HG02588 (cell line): ENCODE results near the gene ZMYND8.

Experiments used
- ATAC-seq: cut with Tn5 transposase; IDR thresholded peaks from one replicate; pipeline ENCODE4 v1.9.1; 2021; ENCODE audit warnings: mild to moderate bottlenecking, moderate library complexity; ENCODE audit not compliant: unreplicated experiment

Gene ZMYND8

DNA sequence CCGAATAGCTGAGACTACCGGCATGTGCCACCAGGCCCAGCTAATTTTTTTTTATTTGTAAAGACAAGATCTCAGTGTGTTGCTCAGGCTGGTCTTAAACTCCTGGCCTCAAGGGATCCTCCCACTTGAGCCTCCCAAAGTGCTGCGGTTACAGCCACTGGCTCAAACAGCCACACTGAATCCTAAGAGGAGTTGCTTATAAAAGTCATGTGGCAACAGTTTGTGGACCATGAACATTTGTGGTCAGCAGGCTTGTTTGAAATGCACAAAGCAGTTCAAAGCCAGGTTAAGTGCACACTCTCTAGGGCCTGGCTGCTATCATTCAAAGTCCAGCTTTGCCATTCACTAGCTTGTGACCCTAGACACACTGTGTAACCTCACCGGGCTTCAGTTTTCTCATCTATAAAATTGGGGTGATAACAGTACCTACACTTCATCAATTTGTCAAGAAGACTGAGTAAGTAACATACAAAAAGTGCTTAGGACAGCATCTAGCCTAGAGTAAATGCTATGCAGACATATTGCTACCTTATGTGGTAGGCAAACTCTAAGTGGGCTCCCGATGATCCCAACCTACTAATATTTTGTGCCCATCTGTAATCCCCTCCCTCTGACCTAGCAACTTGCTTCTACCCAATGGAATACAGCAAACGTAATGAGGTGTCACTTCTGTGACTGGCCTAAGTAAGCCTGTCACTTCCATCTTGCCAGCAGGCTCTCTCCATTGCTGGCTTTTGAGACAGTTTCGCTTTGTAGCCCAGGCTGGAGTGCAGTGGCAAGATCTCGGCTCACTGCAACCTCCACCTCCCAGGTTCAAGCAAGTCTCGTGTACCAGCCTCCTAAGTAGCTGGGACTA lies 122.9 kb downstream of the ZMYND8 start:
- ATAC-seq: no peak

DNA sequence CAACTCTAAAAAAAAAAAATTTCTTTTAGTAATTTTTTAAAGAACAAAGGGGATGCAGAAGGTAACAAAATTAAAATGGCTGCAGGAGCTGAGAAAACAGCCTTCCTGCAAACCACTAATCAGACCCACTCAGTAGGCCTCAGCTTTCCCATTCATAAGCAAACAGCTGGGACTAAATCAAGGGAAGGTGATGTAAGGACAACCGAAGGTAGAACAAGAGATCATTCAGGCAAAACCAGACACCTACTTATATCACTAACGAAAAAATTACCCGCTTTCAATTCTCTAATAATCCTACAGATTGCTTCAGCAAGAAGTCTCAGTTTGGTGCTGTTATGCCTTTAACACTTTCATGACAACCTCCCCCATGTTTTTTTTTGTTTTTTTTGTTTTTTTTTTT lies 124.0 kb downstream of the ZMYND8 start:
- ATAC-seq: no peak

DNA sequence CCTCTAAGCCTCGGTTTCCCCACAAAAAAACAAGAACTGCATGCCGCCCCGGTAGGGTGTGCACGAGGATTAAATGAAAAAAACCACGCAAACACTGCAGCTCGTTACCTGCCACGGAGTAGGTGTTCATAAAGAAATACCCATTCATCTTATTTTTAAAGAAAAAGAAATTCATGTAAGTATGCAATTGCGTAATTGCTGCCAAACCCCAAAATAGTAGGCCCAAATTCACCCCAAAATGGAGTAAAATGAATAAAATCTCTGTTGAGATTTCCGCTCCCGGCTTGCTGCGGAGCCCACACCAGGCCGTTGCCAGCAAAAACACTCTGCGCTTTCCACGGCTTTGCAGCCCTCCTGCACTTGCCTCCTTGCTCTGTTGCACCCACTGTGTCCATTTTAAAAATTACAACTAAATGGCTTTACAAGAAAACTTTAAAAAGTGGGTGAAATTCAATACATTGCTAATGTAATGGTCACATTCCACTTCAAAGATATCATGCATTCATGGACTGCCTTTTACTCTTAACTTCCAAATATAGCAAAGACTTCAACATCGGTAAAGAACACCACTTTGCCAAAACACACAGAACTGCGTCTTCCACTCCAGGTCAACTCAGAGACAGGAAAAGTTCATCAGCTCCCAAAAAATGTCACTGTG lies 125.0 kb downstream of the ZMYND8 start:
- ATAC-seq: no peak

DNA sequence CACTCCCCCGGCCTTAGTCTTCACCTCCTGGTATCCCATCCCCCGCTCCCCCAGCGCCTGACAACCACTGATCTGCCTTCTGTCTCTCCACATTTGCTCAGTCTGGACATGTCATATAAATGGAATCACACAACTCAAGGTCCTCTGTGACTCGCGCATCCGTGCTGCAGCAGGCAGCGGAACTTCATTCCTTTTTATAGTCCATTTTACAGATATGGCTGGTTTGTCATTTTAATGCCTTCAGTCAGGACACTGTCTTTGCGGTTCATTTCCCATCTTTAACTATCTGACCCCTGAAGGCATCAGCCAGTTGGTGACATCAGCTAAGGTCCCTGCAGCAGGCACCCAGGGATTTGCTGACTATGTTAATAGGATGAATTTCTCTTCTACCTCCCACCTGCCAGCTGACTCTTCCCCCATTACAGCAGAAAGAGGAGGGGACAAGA lies 125.7 kb downstream of the ZMYND8 start:
- ATAC-seq: no peak

DNA sequence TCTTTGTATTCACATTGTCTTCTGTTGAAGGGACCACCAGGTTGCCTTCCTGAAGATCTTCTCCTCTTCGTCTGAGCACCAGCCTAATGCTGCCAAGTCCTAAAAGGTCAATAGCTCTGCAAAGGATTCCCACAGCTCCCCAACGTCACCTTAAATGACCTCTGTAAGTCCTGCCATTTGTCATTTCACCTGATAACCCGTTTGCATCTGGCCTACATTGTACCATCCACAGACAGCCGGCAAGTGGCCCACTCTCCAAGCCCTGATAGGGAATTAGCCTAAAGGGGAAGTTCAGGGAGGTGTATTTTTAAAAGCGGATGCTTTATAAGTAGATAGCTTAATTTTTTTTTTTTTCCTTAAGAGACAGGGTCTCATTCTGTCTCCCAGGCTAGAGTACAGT lies 127.8 kb downstream of the ZMYND8 start:
- no peak for ATAC-seq

DNA sequence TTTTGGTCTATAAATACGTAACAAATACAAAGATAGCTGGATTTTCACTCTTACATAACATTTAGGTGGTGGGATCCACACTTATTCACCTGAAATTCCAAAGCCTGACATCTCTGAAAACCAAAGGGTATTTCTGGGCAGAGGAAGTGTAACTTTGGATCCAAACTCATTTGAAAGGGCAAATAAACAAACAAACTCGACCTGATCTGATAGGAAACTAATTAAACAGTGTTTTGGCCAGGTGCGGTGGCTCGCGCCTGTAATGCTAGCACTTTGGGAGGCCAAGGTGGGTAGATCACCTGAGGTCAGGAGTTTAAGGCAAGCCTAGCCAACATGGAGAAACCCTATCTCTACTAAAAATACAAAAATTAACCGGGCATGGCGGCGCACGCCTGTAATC lies 128.9 kb downstream of the ZMYND8 start:
- ATAC-seq: no peak

DNA sequence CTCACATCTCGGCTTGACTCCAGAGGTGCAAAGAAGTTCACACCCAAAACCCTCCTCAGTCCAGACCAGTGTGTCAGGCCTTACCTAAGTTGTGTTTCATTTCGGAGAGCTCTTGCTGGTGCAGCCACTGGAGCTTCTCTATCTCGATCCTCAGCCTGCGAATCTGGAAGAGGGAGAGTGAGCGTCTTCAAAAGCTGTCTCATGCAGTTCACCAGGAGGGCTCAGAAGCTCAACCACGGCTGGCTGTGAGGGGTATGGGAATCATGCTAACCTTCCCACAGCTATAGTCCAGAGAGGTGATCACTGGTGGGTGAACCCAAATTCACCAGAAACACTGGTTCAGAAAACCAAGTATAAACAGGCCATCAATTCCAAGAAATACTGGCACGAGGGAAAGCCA lies 129.4 kb downstream of the ZMYND8 start:
- no peak for ATAC-seq

DNA sequence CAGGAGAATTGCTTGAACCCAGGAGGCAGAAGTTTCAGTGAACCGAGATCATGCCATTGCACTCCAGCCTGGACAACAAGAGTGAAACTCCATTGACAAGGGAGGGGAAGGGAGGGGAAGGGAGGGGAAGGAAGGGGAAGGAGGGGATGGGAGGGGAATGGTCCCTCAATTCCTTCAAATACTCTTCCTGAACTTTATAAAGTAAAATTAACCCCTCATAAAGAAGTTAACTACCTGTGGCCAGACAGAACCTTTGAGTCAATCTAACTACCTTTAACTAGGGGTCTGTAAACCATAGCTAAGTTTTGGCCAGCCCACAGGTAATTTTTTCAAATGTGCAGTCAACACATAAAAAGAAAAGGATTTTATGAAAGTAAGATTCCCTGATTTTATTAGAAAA lies 131.0 kb downstream of the ZMYND8 start:
- ATAC-seq: no peak

DNA sequence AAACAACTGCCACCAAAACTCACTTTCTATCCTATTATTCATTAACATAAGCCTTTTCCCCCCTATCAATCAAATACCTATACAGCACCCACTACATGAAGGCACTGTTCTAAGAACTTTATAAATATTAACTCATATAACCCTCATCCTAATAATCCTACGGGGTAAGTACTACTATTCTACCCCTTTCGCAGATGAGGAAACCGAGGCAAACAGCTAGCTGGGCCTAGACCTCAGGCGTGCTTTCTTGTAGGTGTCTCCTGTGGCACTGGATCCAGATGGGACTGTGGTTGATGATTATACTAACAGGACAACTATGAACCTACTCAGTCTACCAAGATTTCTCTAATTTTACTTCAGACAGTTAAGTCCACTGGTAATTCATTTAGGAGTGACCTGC lies 131.6 kb downstream of the ZMYND8 start:
- no peak for ATAC-seq

DNA sequence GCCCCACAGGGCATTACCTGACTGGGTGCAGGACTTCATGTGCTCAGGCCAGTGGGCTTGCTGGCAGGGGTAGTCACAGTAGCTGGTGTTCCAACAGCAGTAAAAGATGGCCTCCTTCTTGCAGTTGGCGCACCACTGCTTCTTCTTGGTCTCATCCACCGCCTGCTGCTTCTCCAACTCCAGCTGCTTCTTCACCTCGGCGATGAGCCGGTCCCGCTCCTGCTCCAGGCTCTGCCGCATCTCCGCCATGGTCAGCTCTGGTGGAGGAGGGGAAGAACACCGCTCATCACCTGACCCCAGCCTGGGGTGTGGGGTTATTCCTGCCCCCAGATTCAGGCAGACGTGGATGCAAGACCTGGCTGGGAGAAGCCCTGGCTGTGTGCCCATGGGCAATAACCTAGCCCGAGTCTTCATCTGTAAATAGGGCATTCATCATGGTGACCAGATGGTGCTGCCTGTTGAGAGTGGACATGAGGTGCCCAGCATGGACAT lies 132.2 kb downstream of the ZMYND8 start:
- no peak for ATAC-seq

DNA sequence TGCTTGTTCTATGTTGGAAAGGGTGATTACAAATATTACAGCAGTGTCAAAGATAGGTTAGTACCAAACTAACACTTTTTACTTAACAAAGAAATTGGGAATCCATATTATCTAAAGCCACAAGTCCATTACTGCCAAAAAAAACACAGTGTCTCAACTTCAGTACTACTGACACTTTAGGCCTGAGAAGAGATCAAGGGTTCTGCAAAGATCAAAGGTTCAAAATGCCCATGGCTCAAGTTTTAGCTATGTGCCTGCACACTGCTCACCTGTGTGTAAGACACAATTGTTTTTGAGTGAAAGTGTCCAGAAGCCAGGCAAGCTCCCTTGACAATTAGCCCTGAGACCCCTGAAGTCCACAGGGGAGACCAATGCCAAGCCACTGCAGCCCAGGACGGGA lies 132.6 kb downstream of the ZMYND8 start:
- ATAC-seq: no peak

DNA sequence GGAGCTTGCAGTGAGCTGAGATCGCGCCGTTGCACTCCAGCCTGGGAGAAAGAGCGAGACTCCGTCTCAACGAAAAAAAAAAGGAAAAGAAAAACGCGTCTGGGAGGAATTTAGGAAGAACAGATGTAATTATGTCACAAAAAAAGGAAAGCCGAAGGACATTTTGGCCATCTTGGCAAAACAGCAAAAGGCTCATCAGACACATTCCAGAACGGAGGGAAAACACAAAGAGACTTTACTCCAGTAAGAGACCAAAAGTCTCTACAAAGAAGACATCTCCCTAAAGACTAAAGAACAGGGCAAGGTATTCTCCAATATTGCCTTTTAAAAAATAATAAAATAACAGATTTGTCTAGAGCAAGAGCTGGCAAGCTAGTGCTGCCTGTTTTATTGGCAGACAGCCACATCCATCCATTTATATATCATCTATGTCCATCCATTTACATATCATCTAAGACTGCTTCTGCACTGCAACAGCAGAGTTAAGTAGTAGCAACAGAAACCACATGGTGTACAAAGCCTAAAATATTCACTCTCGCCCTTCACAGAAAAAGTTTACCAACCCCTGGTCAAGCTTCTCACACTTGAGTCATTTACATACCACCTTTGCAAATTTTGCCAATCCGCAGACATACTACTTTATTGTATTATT lies 133.9 kb downstream of the ZMYND8 start:
- ATAC-seq: no peak

DNA sequence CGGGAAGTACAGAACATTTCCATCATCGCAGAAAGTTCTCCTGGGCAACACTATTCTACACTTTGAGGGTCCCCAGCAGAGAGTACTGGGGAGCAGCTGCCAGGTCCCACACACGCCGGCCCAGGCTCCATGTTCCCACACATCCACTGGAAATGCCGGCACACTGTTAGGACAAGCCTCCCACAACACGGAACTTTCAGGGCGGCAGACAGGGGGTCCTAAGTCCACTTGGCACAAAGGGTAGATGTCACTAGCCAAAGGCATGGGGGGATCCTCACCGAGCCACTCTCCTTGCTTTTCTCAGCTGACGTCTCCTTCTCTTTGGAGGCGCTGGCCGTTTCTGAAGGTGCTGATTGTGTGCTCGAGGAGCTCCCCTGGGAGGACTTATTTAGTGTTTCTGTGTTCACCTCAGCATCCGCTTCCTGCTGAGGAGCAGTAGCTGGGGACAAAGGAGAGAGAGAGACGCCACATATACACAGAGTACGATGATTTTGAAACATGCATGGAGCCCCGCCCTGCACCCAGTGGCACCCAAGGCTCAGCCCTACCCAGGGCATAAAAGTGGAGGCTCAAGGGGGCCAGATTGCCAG lies 135.4 kb downstream of the ZMYND8 start:
- ATAC-seq: no peak

DNA sequence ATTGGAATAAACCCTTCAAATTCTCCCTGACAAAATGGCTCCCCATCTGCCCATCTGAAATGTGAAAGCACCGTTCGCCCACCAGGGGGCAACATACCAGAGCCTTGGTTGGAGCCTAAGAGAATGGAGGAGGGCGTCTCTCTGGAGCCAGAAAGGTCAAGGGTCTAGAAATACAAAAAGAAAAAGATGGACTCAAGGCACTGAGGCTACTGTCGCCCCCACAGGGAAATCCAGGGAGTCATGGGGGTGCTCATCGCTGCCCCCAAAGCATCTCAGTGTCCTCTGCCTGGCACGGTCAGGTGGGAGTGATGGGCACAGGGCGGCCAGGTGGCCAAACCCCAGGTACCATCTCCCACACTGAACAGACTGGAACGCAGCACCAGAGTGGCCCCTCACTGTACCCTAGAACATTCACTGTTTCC lies 136.3 kb downstream of the ZMYND8 start:
- ATAC-seq: no peak

DNA sequence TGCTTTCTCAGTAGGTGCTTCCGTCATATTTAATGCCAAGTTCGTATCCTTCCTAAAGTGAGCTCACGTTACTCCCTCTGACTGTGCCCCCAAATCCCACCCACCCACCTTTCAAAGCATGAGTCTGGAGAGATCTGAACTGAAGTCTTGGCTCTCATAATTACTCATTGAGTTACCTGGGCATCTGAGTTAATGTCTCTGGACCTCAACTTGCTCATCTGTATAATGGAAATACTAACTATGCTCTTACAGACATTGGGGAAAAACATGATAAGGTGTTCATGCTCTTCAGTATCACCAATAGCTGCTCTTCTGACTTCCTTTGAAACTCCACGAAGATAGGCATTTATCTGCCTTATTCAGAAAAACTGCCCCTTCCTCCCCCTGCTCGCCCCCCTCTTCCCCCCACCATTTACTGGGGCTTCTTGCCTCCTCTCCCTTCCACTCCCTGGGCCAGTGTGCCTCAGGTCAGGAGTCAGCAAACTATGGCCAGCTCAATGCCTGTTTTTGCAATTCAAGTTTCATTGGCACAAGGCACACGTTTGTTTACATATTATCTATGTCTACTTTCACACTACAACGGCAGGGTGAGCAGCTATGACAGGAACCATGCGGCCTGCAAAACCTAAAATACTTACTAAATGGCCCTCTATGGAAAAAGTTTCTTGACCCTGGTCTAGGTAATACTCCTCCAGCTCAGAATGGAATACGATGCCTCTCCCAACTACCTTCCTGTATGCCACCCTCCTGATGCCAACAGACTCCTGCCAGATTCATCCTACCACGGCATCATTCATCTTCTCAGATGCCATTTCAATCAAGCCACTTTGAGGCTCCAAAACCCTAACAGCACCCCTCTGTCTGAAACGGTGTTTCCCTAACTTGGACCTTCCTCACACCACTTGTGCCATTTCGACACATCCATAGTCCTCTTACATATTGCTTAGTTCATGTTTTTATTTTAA lies 138.7 kb downstream of the ZMYND8 start:
- no peak for ATAC-seq

DNA sequence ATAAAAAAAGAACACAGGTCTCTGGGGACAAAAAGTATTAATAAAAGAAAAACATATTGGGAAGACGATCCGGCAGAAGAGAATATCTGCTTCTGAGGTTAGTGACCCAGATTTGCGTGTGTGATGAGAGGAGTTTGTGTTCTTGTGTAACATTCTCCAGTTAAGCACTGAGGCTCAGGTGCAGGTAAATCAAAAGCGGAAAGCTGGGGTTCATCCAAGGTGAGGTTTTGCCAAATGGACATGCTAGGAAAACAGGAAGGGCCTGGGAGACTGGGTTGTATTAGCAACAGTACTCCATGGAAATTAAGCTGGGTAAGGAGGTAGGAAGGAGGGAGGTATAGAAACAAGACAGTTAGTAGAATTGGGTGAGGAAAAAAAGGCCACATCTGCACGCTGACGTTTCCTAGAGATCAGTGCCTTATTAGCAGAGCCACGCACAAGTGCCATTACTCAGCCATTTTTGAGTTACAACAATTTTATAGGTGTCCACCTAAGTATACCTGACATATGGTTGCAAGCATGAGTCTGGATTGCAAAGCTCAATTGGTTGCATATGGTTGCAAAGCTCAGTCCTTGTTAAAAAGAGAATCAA lies 139.6 kb downstream of the ZMYND8 start:
- ATAC-seq: no peak

DNA sequence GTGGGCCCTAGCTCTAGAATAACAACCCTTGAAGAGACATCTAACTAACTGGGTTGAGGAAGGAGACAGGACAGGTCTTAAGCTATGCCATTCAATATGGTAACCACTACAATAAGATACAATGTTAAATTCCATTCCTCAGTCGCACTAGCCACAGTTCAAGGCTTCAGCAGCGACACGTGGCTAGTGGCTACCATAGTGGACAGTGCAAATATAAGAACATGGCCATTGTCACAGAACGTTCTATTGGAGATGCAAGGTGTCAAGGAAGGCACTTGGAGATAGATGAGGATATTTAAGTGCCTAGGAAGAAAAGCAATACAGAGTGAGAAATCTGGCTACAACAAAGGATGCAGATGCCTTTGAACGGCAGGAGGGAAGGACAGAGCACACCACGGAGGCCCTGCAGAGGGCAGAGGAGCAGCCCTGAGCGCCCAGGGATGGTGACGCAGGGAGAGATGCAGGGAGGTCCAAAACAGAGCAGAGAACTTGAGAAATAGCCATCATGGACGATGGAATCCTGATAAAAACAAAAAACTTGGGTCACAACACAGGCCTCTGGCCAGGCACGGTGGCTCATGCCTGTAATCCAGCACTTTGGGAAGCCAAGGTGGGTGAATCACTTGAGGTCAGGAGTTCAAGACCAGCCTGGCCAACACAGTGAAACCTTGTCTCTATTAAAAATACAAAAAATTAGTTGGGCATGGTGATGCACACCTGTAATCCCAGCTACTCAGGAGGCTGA lies 140.7 kb downstream of the ZMYND8 start:
- no peak for ATAC-seq

DNA sequence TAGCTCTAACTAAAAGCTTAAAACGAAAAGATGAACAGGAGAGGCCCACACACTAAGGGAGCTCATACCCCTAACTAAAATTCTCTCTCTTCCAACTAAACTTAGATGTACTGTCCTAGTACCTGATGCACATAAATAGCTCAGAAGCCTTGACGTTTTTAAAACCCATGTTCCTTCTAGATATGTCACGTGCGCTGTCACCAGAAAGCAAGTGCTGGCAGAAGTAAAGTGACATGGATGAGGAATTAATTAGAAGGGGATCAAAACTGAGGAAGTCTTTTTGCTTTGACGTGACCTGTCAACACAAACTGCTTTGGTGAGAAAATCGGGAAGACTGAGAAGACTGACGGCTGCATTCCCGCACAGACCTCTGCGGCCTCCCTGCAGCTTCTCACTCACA lies 142.5 kb downstream of the ZMYND8 start:
- ATAC-seq: no peak

DNA sequence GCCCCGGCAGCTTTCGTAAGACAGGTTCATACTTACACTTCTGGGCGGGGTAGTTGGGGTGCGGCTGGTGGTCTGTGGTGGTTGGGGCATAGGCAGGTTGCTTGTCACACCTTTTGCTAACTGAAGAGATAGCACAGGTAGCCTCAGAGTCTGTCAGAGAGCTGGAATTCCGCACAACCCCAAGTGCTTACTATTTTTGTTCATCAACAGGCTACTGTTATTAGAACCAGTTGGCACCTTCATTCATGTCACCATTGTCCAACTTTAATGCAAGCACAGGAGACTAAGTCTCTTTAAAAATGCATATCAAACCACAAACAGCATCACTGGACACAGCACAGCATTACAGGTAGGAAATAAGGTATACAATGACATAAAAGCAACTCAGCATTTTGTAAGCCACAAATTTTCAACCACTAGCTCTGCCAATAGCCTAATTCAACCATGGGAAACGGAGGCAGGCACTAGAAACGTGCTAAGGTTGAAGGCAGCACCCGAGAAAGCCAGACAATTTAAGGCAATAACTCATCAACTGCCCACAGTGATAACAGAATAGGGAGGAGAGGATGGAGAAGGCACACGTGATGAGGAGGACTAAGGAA lies 143.8 kb downstream of the ZMYND8 start:
- no peak for ATAC-seq
